GM12878 (cell line): ENCODE measurements around the gene ACACB.

Experiments
- BRCA1 ChIP-seq: IDR thresholded peaks from 2 replicates; pipeline ENCODE4 v1.6.1; 2011; ENCODE audit warnings: low read depth, low read length, improper control_type of control experiment
- CTCF ChIP-seq, 3 experiments: IDR thresholded peaks in 2 of 3; conservative IDR thresholded peaks in 1 of 3; 2 replicates each; pipeline ENCODE4 v1.5.1; 2011; ENCODE audit warnings: low read depth in 3 of 3, low read length in 3 of 3, mild to moderate bottlenecking in 3 of 3, control low read depth in 2 of 3, moderate library complexity in 2 of 3, inconsistent platforms in 1 of 3, mixed read lengths in 1 of 3; ENCODE audit not compliant: control insufficient read depth in 2 of 3, insufficient read depth in 1 of 3; ENCODE audit errors: extremely low read depth in 1 of 3
- EZH2 ChIP-seq: IDR thresholded peaks from 2 replicates; pipeline ENCODE4 v1.6.1; 2012; ENCODE audit warnings: low read depth, mild to moderate bottlenecking, control low read depth, inconsistent platforms, low read length, borderline replicate concordance; ENCODE audit not compliant: control insufficient read depth
- NFYA ChIP-seq: IDR thresholded peaks from 2 replicates; pipeline ENCODE4 v1.6.1; 2011; ENCODE audit warnings: low read depth, mild to moderate bottlenecking, low read length, improper control_type of control experiment, borderline replicate concordance
- NRF1 ChIP-seq: conservative IDR thresholded peaks from 2 replicates; pipeline ENCODE4 v1.6.1; 2011; ENCODE audit warnings: mild to moderate bottlenecking, low read depth, low read length, improper control_type of control experiment
- POLR2A ChIP-seq: IDR thresholded peaks from 2 replicates; pipeline ENCODE4 v1.6.1; 2011; ENCODE audit warnings: low read depth, mild to moderate bottlenecking, low read length
- POLR2AphosphoS5 ChIP-seq: IDR thresholded peaks from 2 replicates; pipeline ENCODE4 v1.6.1; 2011; ENCODE audit warnings: mild to moderate bottlenecking, low read length, inconsistent platforms
- YY1 ChIP-seq: IDR thresholded peaks from 2 replicates; pipeline ENCODE4 v1.6.1; 2011; ENCODE audit warnings: low read depth, mild to moderate bottlenecking, low read length

DNA sequence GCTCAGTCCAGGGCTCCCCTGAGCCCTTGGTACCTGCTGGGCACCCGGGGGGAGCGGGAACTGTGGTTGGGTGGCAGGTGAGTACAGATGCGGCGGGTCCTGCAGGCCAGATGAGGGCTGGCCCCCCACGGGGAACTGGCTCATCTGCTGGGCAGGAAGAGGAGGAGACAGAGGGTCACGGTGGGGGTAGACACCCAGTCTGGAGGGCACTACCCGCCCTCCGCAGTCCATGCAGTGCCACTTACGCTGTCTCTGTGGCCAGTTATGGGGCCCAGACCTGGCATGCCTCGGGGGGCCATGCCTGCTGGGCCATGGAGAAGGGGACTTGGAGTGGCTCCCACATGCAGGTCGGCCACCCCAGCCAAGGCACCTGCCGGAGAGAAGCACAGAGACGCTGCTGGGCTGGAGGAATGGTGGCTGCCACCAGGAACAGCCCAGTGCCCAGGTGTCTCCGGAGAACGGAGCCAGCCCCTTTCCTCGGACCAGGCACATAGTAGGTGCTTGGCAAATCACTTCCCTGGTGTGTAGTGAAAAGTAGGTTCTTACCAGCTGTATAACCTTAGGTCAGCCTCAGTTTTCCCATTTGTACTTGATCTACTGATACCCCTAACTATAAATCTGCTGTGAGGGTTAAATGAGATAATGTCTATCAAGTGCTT lies 171.6 kb downstream of the ACACB start:
- TF ChIP-seq CTCF (IDR thresholded peaks at IDR 0.05 in 2 of 3, conservative IDR thresholded peaks at IDR 0.05 in 1 of 3; ENCODE audit: control insufficient read depth in 2 of 3, extremely low read depth in 1 of 3, insufficient read depth in 1 of 3, low read depth in 3 of 3, low read length in 3 of 3) (no peak), POLR2A (no peak), NRF1 (no peak), POLR2AphosphoS5 (no peak), YY1 (no peak), EZH2 (no peak), BRCA1 (no peak), NFYA (no peak)
